ENCODE data around the gene USP6NL.

The USP6NL gene

DNA sequence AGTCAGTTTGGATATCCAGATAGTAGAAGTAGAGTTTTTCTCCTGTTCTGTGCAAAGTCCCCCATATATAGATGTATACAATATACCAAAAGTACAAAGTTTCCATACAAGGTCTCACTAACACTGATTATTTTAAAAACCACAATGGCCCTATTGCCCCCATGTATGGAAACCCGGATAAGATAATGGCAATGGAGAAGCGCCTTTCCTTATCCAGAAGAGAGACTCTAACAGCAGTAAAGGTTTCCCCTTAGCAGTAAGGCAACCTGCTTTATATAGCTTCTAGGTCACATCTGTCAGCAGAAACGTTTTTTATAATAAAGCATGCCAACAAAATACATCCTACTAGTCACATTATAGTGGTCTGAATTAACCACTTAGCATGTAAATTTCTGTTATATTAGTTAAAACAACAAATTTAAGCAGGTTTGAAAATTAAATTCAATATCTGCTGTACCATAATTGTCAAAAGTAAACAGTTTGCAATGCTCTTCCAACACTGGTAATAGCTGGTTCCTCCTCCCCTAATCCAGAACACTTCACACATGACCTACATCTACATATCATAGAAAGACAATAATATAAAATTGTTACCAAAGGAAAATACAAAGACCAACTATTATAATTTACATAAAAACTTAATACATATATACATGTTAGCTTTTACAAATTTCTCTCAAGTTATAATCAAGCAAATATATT lies 22.4 kb downstream of the USP6NL start:
- no peak for DNase-seq

DNA sequence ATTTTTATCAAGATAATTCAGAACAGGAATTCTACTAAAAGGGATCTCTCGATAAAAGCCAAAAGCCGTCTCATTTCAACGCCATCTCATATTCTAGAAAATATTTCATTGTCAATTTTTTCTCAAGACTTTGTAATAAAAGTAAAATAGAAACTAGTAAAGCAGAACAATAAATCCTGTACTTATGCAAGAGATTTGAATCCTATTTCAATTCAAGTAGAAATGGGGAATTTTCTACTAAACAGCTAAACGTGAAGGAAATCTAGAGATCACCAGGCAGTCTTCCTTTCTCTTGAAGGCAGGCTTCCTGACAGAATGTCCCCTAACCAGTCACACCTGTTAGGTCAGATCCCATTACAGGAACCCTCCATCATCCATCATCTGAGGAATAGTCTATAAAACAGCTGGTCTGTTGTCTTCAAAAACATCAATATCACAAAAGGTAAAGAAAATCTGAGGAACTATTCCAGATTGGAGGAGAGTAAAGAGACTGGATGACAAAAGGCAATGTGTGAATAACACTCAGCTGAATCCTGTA lies 23.7 kb downstream of the USP6NL start:
- DNase-seq = no peak

DNA sequence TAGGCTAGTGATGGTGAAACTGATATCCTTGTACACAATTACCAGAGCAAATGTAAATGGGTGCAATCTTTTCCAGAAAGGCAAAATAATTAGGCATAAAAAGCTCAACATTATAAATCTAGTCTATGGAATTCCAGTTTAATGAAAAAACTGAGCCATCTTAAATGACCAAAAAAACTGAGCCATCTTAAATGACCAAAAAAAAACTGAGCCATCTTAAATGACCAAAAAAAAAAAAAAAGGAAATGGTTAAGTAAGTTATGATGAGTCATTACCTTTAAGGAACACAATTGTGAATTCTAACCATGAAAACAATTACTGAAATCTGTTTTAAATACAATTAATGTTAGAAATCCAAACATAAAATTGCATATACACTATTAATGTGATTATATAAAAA lies 25.3 kb downstream of the USP6NL start:
- DNase-seq = no peak

DNA sequence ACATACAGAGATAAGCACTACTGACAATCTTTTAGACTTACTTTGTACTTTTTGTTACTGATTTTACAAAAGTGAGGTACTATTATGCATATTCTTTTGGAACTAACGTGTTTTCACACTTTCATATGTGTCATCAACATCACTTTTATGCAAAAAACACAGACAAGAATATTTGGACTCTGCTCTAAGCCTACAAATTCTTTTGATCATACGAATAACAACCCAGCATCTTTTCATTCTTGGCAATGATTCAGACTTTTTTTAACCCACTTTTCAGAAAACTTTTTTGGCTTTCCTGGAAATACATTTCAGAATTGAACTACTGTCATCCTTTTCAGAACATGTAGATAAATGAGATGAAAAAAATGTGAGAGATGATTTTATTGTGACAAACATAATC lies 30.2 kb downstream of the USP6NL start:
- DNase-seq = no peak

DNA sequence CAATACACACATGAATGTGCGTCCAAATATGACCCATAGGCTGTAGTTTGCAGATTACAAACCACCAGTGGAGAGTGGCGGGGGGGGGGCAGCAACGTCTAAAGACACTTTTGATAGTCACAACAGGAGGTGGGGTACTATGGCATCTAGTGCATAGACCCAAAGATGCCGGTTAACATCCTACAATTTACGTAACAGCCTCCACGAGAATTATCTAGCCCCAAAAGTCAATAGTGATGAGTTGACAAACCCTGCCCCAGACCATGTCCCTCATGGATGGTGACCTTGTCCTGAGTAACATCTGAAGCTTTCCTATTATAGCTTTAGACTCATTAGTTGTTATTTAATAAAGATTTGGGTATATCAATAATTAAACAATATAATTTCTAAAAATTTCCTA lies 31.6 kb downstream of the USP6NL start:
- no peak for DNase-seq

DNA sequence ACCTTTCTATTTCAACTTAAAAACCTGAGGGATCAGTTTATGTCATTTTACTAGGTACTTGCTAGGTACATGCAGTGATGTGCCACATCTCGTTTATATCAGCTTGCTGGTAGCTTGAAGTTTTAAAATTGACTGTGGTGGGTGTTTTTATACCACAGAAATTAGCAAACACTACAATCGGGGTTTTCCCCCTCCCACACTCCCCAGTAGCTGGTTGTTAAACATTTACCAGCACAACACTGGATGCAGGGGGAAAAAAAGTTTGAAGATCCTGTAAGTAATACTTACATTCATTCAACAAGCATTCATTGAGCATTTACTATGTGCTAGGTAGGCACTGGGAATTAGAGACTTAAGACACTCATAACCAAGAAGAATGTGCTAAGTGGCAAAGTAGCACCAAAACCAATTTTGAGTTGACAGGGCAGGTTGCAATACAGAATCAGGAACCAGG lies 32.6 kb downstream of the USP6NL start:
- DNase-seq = no peak

DNA sequence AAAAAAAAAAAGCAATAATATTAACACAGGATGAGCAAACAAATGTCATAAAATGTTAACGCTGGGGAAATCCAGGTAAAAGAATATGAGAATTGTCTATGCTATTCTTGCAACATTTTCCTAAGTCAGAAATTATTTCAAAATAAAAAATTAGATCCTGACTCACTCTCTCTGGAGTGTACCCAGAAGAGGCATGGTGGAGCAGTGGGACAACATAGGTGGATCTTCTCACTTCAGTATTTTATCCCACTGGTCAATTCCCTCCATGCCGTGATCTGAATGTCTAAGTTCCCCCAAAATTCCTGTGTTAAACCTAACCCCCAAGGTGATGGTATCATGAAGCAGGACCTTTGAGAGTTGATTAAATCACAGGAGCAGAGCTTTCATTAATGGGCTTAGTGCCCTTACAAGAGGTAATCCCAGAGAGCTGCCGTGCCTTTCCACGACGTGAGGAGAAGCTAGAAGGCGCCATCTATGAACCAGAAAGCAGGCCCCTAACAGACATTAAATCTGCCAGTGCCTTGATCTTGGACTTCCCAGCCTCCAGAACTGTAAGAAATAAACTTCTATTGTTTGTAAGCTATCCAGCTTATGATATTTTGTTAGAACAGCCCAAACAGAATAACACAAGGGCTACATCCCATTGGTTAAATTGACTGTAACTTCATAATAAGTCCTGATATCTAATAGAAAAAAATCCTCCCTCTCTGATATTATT lies 35.2 kb downstream of the USP6NL start:
- DNase-seq = no peak

DNA sequence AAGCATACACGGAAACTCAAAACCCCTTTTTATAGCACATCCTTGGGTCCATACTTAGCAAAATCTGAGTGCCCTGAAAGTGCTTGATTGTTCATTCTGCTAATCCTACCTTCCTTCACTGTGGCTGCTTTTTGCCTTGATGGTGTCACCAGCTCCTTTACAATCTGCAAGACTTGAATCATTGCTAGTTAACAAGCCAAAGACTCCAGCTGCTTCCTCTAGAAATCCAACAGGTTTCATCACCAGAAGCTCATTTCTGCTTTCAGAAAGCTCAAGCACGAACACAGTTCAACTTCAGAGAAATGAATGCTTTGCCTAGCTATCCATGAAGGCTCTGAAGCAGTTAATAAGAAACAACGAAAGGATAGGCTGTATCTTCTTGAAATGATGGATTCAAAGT lies 38.0 kb downstream of the USP6NL start:
- DNase-seq = no peak

DNA sequence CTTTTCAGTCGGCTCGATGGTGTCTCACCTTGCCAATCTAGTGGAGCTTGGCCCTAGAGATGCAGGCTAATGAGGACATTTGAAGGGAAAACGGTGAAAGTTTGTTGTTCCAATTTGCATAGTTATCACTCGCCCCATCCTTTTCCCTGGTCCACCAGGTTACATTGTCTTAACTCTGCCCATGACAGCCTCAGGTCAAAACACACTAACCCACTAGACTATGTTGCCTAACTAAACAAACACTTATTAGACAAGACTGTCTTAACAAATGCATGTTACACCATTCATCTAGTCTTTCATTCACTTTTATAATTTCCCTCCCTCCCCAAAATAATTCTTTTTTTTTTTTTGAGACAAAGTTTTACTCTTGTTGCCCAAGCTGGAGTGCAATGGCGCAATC lies 40.7 kb downstream of the USP6NL start:
- DNase-seq = no peak

DNA sequence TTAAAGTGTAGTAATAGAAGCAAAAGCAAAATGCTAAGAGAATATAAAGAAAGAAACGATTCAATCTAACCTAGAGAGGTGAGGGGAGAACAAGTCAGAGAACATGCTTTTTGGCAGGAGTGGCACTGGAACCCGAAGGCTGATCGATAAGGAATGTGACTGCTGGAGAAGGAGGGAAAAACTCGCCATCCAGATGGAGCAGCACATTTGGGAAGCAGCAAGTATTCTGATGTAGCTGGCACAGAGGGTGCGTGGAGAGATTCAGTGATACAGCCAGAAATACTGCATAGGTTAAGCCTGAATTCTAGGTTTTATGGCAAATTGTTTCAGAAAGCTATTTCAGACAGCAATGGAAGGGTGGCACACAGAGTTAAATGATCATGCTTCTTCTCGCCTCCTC lies 42.0 kb downstream of the USP6NL start:
- no peak for DNase-seq

DNA sequence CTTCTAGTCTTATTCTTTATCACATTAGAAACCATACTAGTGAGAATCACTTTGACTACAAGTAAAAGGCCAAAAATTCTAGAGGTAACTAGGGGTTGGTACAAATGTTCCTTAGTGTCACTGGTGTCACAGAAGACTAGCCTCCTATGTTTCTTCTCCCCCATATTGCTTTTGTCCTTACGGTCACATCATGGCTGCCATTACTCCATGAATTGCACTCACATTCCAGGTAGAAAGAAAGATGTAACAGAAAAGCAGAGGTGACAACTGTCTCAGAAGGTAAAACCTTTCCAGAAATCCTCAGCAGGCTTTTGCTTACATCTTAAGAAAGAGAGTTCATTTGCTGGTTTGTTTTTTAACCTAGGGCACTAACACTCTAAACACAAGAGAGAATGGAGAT lies 42.9 kb downstream of the USP6NL start:
- DNase-seq = no peak

DNA sequence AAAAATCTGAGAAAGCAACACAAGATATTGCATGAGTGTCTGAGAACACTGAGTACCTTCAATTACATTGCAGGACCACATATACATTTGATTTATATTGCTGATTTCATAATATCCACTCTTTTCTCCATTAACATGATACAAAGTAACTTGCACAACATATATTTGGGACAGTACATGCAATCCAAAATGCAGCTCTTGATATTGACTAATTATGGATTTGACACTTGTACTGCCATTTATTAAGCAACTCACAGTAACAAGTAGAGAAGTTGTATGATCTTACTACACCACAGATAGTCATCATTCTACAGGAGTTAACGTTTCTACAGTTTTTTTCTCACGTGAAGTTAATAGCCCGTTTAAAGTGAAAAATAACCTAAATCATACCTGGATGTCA lies 46.7 kb downstream of the USP6NL start:
- no peak for DNase-seq

DNA sequence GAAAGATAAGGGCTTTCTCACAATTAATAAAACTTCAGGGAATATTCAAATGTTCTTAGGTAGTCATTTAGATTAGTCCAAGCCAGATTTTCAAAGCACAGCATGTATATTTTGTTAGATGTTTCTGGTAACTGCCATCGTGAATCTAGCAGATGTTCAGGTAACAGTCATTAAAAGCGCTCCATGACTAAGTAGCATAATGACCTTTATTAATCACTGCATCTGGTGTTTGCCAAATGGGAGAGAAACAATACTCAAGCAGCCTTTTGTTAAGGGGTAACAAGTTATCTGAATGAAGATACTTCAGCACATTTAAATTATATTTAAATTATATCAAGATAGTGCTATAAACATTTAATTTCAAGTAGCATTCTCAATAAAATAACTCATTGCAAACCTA lies 47.5 kb downstream of the USP6NL start:
- no peak for DNase-seq

DNA sequence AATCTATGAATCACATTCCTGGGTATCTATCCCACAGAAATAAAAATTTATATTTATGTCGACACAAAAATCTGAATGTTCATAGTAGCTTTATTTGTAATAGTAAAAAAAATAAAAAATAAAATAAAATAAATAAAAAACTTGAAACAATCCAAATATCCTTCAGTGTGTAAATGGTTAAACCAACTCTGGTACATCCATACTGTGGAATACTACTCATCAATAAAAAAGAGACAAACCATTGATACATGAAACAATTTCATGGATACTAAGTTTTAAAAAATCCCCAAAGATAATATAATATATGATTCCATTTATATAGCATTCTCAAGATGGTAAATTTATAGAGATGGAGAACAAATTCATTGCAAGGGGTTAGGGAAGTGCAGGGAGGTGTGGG lies 48.6 kb downstream of the USP6NL start:
- DNase-seq = no peak

DNA sequence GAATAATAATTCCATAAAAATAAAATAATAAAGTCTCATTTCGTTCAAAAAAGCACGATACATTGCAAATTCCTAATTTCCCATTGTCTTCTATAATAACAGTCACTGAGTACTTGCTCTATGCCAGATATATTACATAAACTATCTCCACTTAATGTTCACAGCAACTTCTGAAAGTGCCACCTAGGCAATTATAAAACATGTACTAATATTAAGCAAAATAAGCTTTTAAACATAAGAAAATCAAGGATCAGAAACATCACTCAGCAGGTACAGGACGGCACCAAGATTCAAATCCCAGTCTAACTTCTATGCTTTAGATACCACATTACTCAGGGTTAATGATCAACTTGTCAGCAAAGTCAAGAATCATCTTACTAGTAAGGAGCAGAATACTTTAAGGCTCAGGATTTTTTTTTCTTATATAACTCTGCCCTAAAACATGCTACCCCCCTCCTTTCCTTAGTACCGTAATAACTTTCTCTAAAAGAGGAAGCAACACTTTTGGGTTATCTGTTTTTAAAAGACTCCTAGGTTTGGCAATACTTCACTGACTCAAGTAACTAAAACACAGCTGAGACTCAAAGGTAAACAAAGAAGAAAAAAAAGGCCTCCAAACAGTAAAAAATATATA lies 51.3 kb downstream of the USP6NL start:
- DNase-seq = no peak

DNA sequence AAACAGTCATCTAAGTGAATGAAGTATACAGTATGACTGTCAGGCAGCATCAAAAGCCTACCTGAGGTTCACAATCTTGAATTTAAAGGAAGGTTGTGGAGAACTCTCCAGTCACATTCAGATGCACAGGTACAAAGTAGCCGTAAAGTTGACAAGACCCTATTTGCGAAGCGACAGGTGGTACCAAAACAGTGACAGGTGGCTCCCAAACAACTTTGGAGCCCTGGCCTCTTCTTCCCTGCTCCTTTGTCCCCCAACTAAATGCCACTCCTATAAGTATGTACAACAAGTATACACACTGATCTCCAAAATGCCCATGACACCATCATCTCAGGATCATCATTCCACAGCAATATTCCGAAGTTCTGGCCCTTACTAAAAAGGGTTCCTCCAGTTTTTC lies 53.5 kb downstream of the USP6NL start:
- DNase-seq = no peak

DNA sequence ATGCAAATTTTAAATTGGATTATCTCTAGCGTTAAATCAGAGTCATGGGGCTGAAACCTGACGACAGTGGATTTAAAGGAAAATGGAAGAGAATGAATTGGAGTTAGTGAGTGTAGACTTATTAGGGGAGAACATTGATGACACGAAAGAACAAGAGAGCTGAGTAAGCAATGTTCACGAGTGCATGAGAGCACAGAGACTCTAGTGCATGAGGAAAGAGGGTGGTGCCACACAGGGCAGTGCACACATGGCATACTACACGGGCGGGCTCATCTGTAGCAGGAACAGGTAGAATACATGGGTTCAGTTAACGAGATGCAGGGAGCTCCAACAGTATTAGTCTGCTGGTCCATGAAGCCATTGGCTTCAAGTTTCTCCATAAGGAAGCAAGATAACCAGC lies 53.9 kb downstream of the USP6NL start:
- DNase-seq = no peak

DNA sequence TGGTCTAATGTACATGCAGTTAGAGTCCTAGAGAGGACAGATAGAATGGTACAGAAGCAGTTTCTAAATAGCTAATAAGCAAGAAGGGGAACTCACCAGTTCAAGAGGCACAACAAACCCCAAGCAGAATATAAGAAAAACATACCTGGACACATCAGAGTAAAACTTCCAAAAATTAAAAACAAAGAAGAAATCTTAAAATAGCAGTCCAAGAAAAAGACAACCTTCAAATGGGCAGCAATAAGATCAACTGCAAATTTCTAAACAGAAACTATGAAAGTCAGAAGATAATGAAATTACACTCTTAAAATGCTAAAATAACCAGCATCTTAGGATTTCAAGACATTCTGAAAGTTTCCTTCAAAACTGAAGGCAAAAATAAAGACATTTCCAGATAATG lies 55.9 kb downstream of the USP6NL start:
- DNase-seq = no peak

DNA sequence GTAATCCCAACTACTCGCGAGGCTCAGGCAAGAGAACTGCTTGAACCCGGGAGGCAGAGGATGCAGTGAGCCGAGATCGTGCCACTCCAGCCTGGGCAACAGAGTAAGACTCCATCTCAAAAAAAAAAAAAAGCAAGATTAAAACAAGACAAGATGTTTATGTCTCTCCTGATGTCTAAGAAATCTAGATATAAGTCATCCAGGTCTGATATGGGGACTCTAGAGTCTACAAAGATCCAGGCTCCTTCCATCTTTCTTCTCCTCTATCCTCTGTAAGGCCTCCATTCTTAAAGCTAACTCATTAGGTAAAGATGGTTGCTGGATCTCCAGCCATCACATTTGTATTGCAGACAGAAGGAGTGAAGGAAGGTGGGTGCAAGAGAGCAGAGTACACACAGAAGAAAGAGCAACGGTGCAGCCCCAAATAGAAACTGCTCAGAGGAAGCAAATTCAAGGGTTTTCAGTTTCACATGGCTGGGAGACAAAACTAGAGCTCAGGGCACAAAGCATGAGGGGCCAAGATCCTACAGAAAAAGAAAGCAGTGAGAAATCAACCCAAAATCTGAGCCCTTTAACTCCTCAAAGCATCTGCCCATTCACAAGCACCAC lies 57.6 kb downstream of the USP6NL start:
- no peak for DNase-seq

DNA sequence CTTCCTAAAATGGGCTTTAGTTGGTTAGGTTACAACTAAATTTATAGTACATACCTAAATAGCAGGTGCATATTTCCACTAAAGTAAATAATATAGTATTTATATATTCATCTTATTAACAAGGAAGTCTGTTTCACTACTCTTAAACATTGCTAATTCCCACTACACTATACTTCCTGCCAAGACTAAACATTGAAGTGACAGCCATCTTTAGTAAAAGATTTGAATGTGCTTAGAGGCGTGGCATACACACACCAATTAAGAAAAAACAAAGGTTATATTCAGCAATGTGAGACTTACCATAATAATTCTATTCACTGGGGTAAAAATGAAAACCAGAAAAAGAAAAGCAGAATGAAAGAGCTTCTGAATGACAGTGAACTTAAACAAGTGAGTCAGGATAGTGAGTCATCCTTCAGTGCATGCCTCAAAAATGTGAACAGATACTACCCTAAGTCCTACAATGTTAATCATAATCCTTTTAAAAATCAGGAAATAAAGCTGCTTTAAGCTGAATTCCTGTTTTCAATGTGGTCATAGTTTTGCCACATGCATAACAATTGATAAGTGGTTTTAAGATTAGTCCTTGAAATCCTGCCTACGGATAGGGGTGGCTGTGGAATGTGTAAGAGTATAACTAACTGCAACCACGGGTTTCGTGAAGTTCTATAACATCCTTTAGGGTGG lies 59.4 kb downstream of the USP6NL start:
- no peak for DNase-seq

DNA sequence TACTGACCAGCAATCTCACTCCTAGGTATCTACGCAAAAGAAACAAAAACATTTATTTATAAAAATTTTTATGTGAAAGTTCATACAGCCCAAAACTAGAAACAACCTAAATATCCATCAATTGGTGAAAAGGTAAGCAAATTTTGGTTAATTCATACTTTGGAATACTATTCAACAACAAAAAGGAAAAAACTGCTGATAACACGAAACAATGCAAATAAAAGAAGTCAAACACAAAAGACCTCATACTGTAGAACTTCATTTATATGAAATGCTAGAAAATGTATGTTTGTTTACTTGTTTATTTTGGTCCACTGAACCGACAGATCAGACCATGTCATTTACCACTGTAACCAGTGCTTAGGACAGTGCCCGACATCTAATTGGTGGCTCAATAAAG lies 60.3 kb downstream of the USP6NL start:
- no peak for DNase-seq

DNA sequence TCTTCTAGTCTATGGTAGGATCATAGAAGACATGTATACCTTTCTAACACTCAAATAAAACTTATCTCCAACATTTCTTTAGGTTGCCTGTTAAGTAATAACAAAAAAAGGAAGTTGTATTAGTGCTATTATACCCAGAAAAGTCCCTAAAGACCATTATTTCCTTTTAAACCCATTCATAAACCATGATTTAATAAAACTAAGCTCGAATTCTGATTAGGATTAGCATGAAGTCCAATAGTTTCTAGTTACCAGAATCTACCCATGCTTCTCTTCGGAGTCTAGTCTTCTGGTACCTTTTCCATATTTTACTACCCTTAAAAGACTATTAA lies 62.7 kb downstream of the USP6NL start:
- DNase-seq = no peak

DNA sequence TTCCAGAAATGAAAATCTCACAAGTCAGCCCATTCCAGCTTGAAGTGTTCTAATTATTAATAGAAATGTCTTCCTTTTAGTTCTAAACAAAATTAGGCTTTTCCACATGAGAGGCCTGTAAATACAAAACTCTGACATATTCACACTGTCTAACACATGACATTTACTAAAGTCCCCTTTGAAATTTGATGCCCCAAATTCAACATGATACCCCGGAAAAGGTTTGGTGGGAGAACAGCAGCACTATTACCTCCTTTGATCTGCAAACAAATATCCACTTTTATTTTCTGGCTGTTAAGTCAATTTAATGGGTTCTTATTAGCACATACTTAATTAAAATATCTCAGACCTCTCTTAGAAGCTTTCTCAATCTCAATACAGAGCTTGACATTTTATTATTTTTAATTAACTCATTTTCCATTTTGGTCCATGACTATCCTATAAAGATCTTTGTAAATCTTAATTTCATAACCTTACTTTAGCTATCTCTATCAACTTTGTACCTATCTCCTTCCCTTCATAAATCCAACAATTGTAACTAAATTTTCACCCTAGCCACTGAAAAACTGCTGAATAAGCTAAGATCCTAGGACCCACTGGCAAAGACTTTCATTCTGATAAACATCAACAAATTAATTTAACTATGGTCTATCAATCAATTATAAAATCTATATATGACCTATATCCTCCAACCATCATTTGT lies 63.2 kb downstream of the USP6NL start:
- DNase-seq = no peak
